Glutamatergic neuron (in vitro differentiated cells): ENCODE measurements around the gene PFDN1. TPM values are rescaled to one million over a fixed set of nuclear protein-coding genes. Genes with fewer than 3 reads are reported as not detected.

Experiments used
- DNase-seq: peaks from one replicate; pipeline ENCODE4 v3.0.0; 2022
- H3K27ac Mint-ChIP-seq: one replicate; pipeline ENCODE4 v1.8.0; 2020; ENCODE audit warnings: mild to moderate bottlenecking, mixed read lengths, inconsistent platforms; ENCODE audit not compliant: unreplicated experiment
- H3K27me3 Mint-ChIP-seq: one replicate; pipeline ENCODE4 v1.8.0; 2020; ENCODE audit warnings: mild to moderate bottlenecking, moderate library complexity, mixed read lengths, inconsistent platforms; ENCODE audit not compliant: unreplicated experiment
- H3K36me3 Mint-ChIP-seq: one replicate; pipeline ENCODE4 v1.8.0; 2020; ENCODE audit warnings: mild to moderate bottlenecking, mixed read lengths, inconsistent platforms; ENCODE audit not compliant: unreplicated experiment
- H3K4me1 Mint-ChIP-seq: one replicate; pipeline ENCODE4 v1.8.0; 2020; ENCODE audit warnings: mild to moderate bottlenecking, low read depth, mixed read lengths, inconsistent platforms; ENCODE audit not compliant: unreplicated experiment
- H3K4me3 Mint-ChIP-seq: one replicate; pipeline ENCODE4 v1.8.0; 2020; ENCODE audit warnings: mild to moderate bottlenecking, mixed read lengths, inconsistent platforms; ENCODE audit not compliant: unreplicated experiment
- H3K9me3 Mint-ChIP-seq: one replicate; pipeline ENCODE4 v1.8.0; 2020; ENCODE audit warnings: mild to moderate bottlenecking, moderate library complexity, mixed read lengths, inconsistent platforms; ENCODE audit not compliant: unreplicated experiment
- total RNA-seq: library from RNA; stranded (reverse); fragmentation: NEBNext Ultra II Directional; extraction: Animal tissue kit (Norgen Biotek cat#: 25700); gene quantifications from one replicate; pipeline ENCODE4 v1.2.1, GENCODE V29; 2021; ENCODE audit not compliant: unreplicated experiment
- TF ChIP-seq, protein P1 (sequence below): fragments of 200-600 bp; sonication (generic); IDR thresholded peaks from one replicate; pipeline ENCODE4 v1.5.0; 2021; ENCODE audit not compliant: partially characterized antibody, unreplicated experiment

The PFDN1 gene
- total RNA-seq, 1 donor from 2014 or later: 67.7 TPM

DNA sequence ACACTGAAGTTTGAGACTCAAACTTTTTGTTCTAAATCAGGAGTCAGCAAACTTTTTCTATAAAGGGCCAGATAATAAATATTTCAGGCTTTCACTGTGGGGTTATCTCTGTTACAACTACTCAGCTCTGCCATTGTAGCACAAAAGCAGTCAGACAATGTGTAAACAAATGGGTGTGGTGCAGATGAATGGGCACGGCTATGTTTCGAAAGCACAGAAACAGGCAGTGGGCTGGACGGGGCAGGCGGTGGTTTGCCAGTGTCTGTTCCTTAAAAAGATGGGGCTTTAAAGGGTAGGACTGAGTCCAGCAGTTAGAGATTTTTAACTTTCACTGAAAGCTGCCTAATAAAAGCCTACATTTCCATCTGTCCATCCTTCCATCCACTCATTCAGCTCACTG, 48.9 kb downstream of the PFDN1 start:
- peaks cover 8% of the 10 kb centered on the region for H3K27me3 Mint-ChIP-seq
- TF ChIP-seq, protein P1, sequence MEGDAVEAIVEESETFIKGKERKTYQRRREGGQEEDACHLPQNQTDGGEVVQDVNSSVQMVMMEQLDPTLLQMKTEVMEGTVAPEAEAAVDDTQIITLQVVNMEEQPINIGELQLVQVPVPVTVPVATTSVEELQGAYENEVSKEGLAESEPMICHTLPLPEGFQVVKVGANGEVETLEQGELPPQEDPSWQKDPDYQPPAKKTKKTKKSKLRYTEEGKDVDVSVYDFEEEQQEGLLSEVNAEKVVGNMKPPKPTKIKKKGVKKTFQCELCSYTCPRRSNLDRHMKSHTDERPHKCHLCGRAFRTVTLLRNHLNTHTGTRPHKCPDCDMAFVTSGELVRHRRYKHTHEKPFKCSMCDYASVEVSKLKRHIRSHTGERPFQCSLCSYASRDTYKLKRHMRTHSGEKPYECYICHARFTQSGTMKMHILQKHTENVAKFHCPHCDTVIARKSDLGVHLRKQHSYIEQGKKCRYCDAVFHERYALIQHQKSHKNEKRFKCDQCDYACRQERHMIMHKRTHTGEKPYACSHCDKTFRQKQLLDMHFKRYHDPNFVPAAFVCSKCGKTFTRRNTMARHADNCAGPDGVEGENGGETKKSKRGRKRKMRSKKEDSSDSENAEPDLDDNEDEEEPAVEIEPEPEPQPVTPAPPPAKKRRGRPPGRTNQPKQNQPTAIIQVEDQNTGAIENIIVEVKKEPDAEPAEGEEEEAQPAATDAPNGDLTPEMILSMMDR: no peak
- no peak for DNase-seq
- H3K4me3 Mint-ChIP-seq: no peak overlapping the region
- peaks cover 2% of the 10 kb centered on the region for H3K9me3 Mint-ChIP-seq
- H3K4me1 Mint-ChIP-seq: peaks cover 28% of the 10 kb centered on the region
- H3K36me3 Mint-ChIP-seq: peaks cover 4% of the 10 kb centered on the region
- no peak overlapping the region for H3K27ac Mint-ChIP-seq

DNA sequence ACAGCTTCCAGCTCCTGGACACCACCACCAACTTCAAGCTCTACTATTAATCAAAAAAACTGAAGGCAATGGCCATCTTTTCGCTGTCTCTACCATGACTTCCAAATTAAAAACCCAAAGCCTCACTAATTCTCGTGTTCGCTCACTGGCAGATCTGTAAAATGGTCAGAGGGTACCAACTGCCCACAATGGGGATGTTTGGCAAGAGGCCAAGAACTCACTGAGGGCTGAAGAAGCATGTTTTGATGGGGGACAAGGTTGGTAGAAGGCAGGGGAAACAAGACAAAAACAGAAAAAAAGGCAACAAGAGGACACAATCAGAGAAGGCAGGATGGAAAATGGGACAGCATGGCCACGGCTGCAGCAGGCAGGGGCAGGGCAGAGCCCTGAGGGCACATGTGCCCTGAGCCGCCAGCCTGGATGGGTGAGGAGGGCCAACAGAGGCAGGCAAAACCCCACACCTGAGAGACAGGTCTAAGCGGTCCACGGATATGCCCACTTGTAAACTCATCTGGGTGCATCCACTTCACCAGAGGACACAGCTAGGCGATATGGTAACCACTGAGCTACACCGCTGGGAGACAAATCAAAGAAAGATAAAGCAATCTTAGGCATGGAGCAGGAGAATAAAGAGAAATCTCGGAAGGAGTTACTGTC, 50.3 kb downstream of the PFDN1 start:
- TF ChIP-seq, protein P1: no peak
- no peak for DNase-seq
- Mint-ChIP-seq H3K27me3 (peaks cover 6% of the 10 kb centered on the region), H3K27ac (no peak overlapping the region), H3K9me3 (no peaks in the 10 kb centered on the region), H3K4me3 (no peak overlapping the region), H3K36me3 (peaks cover 4% of the 10 kb centered on the region), H3K4me1 (peaks cover 14% of the 10 kb centered on the region)

DNA sequence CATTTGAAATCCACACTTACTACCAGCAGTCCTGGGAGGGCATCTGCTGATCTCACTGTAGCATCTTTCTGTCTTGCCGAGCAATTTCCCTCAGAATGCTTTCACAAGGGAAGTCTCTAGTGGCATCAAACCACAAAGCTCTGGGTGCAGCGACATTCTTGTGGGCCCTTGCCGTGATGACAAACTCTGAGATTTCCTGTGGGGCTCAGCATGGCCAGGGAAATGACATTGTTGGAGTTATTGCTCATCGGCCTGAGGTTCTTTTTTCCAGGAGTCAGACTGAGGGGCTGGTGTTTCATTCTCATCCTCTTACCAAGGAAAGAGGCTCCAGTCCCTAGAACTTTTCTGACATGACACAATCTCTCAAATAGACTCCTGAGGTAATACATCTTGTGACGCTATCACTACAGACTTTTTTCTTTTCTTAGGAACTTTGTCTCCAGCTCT, 51.4 kb downstream of the PFDN1 start:
- H3K9me3 Mint-ChIP-seq: peaks cover 3% of the 10 kb centered on the region
- peaks cover 6% of the 10 kb centered on the region for H3K27me3 Mint-ChIP-seq
- H3K36me3 Mint-ChIP-seq: peaks cover 4% of the 10 kb centered on the region
- peaks cover 20% of the 10 kb centered on the region for H3K4me1 Mint-ChIP-seq
- DNase-seq: no peak
- no peak overlapping the region for H3K27ac Mint-ChIP-seq
- H3K4me3 Mint-ChIP-seq: no peak overlapping the region
- TF ChIP-seq, protein P1: no peak

DNA sequence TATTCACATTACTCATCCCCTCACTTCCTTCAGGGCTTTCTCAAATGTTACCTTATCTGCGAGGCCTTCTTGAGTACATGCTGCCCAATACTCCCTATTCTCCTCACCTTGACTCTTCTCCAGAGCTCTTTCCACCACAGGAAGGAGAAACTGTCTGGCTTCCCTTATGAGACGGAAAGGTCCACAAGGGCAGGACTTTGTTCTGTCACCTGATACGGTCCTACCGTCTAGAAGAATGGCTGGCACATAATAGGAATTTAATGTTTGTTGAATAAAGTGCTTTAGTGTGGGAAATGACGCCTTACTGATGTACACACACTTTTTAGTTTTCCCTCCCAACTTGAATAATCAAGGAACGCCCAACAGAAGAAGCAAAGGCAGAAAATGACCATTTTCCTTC, 52.5 kb downstream of the PFDN1 start:
- H3K27ac Mint-ChIP-seq: peak overlapping the region; percentile 40
- H3K4me3 Mint-ChIP-seq: peak overlapping the region; percentile 22
- DNase-seq: no peak
- H3K4me1 Mint-ChIP-seq: peaks cover 30% of the 10 kb centered on the region
- peaks cover 5% of the 10 kb centered on the region for H3K9me3 Mint-ChIP-seq
- peaks cover 9% of the 10 kb centered on the region for H3K27me3 Mint-ChIP-seq
- H3K36me3 Mint-ChIP-seq: peaks cover 4% of the 10 kb centered on the region
- TF ChIP-seq, protein P1: no peak

DNA sequence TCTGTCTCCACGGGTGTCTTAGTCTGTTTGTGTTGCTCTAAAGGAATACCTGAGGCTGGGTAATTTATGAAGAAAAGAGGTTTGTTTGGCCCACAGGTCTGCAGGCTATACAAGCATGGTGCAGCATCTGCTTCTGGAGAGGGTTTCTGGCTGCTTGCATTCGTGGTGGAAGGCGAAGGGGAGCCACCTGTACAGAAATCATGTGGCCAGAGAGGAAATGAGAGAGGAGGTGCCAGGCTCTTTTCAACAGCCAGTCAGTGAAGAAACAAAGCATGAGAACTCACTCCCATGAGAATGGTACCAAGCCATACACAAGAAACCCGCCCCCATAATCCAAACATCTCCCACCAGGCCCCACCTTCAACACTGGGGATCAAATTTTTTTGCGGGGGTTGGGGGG, 53.4 kb downstream of the PFDN1 start:
- Mint-ChIP-seq H3K36me3 (peaks cover 4% of the 10 kb centered on the region), H3K27me3 (peaks cover 10% of the 10 kb centered on the region), H3K4me1 (peaks cover 38% of the 10 kb centered on the region), H3K4me3 (no peak overlapping the region), H3K9me3 (peaks cover 11% of the 10 kb centered on the region), H3K27ac (no peak overlapping the region)
- TF ChIP-seq, protein P1: no peak
- no peak for DNase-seq
